Neutrophil (primary cell): ENCODE data around the gene NOVA2.

Experiments
- H3K27ac ChIP-seq: fragments of 200-600 bp; sonication (generic); 2 replicates; pipeline ENCODE4 v1.5.1; 2016; ENCODE audit warnings: mild to moderate bottlenecking, moderate library complexity
- H3K27me3 ChIP-seq: fragments of 200-600 bp; sonication (generic); 2 replicates; pipeline ENCODE4 v1.6.0; 2016; ENCODE audit warnings: mild to moderate bottlenecking
- H3K36me3 ChIP-seq: fragments of 200-600 bp; sonication (generic); 2 replicates; pipeline ENCODE4 v1.5.1; 2017
- H3K4me1 ChIP-seq, 2 experiments: fragments of 200-600 bp in 1 of 2; sonication (generic) in 1 of 2; 1 replicate in 1 of 2; 2 replicates in 1 of 2; pipeline versions ENCODE4 v1.5.1 to v1.6.1; 2013 to 2016; ENCODE audit warnings: low read depth in 1 of 2, low read length in 1 of 2, mild to moderate bottlenecking in 1 of 2, moderate library complexity in 1 of 2; ENCODE audit not compliant: control insufficient read depth in 1 of 2, insufficient read depth in 1 of 2
- H3K4me3 ChIP-seq, 2 experiments: fragments of 200-600 bp in 1 of 2; sonication (generic) in 1 of 2; 1 replicate in 1 of 2; 2 replicates in 1 of 2; pipeline ENCODE4 v1.5.1; 2013 to 2016; ENCODE audit warnings: low read depth in 1 of 2, low read length in 1 of 2, mild to moderate bottlenecking in 1 of 2, moderate library complexity in 1 of 2
- H3K9me3 ChIP-seq: fragments of 200-600 bp; sonication (generic); 2 replicates; pipeline ENCODE4 v1.5.1; 2016
- TF ChIP-seq, protein P1 (sequence below): fragments of 200-600 bp; sonication (generic); IDR thresholded peaks from 2 replicates; pipeline ENCODE4 v1.5.1; 2016; ENCODE audit warnings: antibody characterized with exemption

The NOVA2 gene

DNA sequence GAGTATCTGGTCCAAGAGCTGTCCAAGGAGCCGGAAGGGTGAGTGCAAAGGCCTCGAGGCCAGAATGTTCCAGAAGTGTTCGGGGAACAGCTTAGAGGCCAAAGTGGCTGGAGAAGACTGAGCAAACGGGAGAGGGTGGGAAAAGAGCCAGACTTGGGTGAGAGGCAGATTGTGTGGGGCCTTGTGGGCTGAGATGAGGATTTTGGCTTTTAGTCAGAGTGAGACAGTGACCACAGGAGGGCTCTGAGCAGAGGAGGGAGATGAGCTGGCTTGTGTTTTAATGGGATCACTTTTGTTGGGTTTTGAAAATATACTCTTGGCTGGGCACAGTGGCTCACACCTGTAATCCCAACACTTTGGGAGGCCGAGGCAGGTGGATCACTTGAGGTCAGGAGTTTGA, 64.7 kb downstream of the NOVA2 start:
- TF ChIP-seq, protein P1, sequence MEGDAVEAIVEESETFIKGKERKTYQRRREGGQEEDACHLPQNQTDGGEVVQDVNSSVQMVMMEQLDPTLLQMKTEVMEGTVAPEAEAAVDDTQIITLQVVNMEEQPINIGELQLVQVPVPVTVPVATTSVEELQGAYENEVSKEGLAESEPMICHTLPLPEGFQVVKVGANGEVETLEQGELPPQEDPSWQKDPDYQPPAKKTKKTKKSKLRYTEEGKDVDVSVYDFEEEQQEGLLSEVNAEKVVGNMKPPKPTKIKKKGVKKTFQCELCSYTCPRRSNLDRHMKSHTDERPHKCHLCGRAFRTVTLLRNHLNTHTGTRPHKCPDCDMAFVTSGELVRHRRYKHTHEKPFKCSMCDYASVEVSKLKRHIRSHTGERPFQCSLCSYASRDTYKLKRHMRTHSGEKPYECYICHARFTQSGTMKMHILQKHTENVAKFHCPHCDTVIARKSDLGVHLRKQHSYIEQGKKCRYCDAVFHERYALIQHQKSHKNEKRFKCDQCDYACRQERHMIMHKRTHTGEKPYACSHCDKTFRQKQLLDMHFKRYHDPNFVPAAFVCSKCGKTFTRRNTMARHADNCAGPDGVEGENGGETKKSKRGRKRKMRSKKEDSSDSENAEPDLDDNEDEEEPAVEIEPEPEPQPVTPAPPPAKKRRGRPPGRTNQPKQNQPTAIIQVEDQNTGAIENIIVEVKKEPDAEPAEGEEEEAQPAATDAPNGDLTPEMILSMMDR, result no peak
- no peak overlapping the region for H3K4me3 ChIP-seq
- peaks cover 52% of the 10 kb centered on the region for H3K27me3 ChIP-seq
- H3K4me1 ChIP-seq, result no peaks in the 10 kb centered on the region
- no peaks in the 10 kb centered on the region for H3K36me3 ChIP-seq
- no peak overlapping the region for H3K27ac ChIP-seq
- H3K9me3 ChIP-seq, result no peaks in the 10 kb centered on the region

DNA sequence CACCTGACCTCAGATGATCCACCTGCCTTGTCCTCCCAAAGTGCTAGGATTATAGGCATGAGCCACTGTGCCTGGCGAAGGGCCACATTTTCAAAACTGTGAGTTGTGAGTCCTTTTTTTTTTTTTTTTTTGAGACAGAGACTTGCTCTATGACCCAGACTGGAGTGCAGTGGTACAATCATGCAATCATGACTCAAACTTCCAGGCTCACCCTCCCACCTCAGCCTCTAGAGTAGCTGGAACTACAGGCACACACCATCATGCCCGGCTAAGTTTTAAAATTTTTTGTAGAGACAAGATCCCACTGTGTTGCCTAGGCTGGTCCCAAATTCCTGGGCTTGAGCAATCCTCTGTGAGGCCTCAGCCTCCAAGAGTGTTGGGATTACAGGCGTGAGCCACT, 67.4 kb downstream of the NOVA2 start:
- Histone ChIP-seq H3K27me3 (peaks cover 42% of the 10 kb centered on the region), H3K4me3 (no peak overlapping the region), H3K9me3 (no peaks in the 10 kb centered on the region), H3K36me3 (no peaks in the 10 kb centered on the region), H3K4me1 (peaks cover 15 to 19% of the 10 kb centered on the region in 2 experiments), H3K27ac (no peak overlapping the region)
- TF ChIP-seq, protein P1, result no peak

DNA sequence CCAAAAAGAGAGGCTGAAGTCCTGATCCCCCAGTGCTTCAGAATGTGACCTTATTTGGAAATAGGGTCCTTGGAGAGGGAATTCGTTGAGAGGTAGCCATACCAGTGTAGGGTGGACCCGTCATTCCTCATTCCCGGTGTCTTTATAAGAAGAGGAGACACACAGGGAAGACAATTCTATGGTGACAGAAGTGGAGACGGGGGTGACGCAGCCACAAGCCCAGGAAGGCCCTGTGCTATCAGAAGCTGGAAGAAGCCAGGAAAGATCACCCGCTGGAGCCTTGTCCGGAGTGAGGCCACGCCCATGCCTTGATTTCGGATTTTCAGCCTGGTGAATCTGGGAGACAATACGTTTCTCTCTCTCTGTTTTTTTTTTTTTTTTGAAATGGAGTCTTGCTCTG, 68.7 kb downstream of the NOVA2 start:
- Histone ChIP-seq H3K4me1 (peaks cover 17 to 20% of the 10 kb centered on the region in 2 experiments), H3K4me3 (no peak overlapping the region), H3K27ac (no peak overlapping the region), H3K9me3 (no peaks in the 10 kb centered on the region), H3K36me3 (no peaks in the 10 kb centered on the region), H3K27me3 (peaks cover 32% of the 10 kb centered on the region)
- TF ChIP-seq, protein P1, result no peak

DNA sequence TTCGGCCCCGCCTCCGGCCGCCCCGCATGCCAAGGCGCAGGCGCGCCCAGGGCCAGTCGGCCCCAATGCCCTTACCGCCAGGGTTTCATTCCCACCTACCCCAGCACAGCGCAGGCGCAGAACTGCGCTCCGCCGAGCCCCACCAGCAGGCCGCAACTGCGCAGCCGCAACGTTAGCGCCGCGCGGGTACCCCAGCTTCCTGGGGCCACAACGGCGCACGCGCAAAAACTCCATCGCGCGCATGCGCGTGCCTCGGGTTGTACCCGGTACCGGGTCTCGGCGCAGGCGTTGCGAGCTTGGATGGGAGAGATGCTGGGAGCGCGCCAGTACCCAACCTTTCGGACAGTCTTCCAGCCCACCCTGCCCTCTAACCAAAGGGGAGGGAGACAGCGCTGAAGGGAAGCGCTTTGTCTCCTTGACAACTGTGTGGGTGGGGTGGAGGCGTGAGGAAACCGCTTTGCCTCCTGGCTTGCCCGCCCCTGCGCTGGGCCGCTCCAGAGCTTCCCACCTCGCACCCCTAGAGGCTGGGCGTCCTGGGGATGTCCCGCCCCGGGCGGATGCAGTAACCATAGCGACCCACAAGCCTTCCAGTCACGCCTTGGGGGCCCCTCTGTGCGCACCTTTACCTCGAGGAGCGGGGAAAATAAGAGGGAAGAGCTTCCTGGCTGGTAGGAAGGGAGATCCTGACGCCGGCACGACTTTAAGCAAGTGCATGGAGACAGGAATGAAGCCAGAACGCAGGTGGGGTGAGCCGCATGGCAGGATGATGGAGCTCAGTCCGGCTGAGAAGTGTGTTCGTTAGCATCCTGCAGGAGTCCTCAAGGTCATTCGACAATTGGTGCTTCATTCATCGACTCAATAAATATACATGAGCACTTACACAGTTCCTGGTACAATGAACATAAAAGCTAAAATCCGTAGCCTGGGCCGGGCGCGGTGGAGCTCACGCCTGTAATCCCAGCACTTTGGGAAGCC, 70.7 kb downstream of the NOVA2 start:
- TF ChIP-seq, protein P1, result peak; percentile 43
- Histone ChIP-seq H3K27ac (peak overlapping the region; percentile 77), H3K9me3 (no peaks in the 10 kb centered on the region), H3K36me3 (peaks cover 17% of the 10 kb centered on the region), H3K4me1 (peaks cover 17 to 20% of the 10 kb centered on the region in 2 experiments), H3K27me3 (peaks cover 27% of the 10 kb centered on the region), H3K4me3 (peak overlapping the region; percentile 84 to 93)

DNA sequence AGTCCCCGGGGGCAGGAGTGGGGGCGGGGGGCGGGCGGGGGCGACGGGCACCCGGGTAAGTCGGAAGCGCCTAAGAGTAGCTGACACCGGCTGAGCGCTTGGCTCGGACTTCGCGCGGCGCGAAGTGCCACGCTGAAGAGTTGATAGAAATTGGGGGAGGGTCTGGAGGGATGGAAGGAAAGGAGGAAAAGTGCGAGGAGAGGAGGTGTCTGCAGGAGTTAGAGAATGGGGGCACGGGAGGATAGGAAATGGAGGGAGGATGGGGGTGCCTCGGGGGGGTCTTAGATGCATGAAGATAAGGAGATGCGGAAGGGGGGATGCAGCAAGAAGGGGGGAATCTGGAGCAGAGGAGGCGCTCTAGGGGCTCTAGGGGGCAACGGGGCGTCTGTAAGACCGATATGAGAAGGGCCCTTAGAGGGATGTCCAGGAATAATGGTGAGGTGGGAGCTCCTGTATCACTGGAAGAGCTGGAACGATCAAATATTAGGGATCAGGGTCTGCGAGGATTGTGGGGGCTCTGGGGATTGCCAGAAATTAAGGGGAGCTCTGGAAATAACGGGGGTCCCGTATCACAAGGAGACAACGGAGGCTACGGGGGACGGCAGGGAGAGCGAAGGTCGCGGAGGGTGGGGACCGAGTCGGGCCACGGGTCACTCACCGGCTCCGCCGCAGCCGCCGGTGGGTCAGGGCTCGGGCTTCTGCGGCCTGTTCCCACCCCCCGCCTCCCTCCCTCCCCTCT, 71.6 kb downstream of the NOVA2 start, which contains the start of gene MYPOP:
Gene MYPOP, minus strand, starts transcription at position 702 of the 739 bp plus-strand sequence. CDS start 840 bp downstream, outside the sequence.
- Histone ChIP-seq H3K36me3 (peaks cover 23% of the 10 kb centered on the region), H3K9me3 (no peaks in the 10 kb centered on the region), H3K4me3 (peak within 1 kb of the TSS; percentile 84 to 93), H3K4me1 (peaks cover 17 to 20% of the 10 kb centered on the region in 2 experiments), H3K27ac (peak within 1 kb of the TSS; percentile 77), H3K27me3 (peaks cover 27% of the 10 kb centered on the region)
- TF ChIP-seq, protein P1, result no peak
